DMS79 (cell line): ENCODE data around the gene NPC2.
"Not testable (repeated sequence)": the region's sequence is repeated elsewhere in the genome, so short reads cannot be mapped to it uniquely, and the experiment has no call there.

ENCODE experiments used
- DNase-seq: peaks from one replicate; lab custom pipeline; 2025; lab: John Stamatoyannopoulos, UW

NPC2 gene

GRCh38 chr14:74469548-74470518 lies 23.3 kb downstream of the NPC2 start:
- no peak for DNase-seq

GRCh38 chr14:74468513-74468912 lies 24.6 kb downstream of the NPC2 start:
- no peak for DNase-seq

- no peak for DNase-seq
Measured at GRCh38 chr14:74465335-74465734, 27.8 kb downstream of the NPC2 start.

- DNase-seq: no peak
Measured at GRCh38 chr14:74464785-74465184, 28.3 kb downstream of the NPC2 start.

GRCh38 chr14:74463697-74464096 lies 29.4 kb downstream of the NPC2 start:
- no peak for DNase-seq

- no peak for DNase-seq
Measured at GRCh38 chr14:74462993-74463392, 30.1 kb downstream of the NPC2 start.

- DNase-seq: no peak
Measured at GRCh38 chr14:74459976-74460375, 33.1 kb downstream of the NPC2 start.

- no peak for DNase-seq
Measured at GRCh38 chr14:74459289-74459946, 33.7 kb downstream of the NPC2 start.

- DNase-seq: peak; percentile 53
Measured at GRCh38 chr14:74457565-74457895, 35.6 kb downstream of the NPC2 start.

- DNase-seq: peak; percentile 13
Measured at GRCh38 chr14:74456684-74457564, 36.2 kb downstream of the NPC2 start.

- not testable (repeated sequence) for DNase-seq
Measured at GRCh38 chr14:74454397-74454796, 38.7 kb downstream of the NPC2 start.

- DNase-seq: no peak
Measured at GRCh38 chr14:74444866-74445265, 48.2 kb downstream of the NPC2 start.

GRCh38 chr14:74442757-74443156 lies 50.3 kb downstream of the NPC2 start:
- no peak for DNase-seq

- DNase-seq: no peak
Measured at GRCh38 chr14:74441113-74441512, 52.0 kb downstream of the NPC2 start.

- DNase-seq: no peak
Measured at GRCh38 chr14:74438351-74438915, 54.7 kb downstream of the NPC2 start.

GRCh38 chr14:74437496-74438053 lies 55.5 kb downstream of the NPC2 start:
- DNase-seq: no peak

GRCh38 chr14:74434294-74434693 lies 58.8 kb downstream of the NPC2 start:
- DNase-seq: no peak

GRCh38 chr14:74429991-74430390 lies 63.1 kb downstream of the NPC2 start:
- DNase-seq: no peak
